Upper lobe of left lung (tissue), 6 donors: ENCODE results near the gene ASTN2. TPM values are rescaled to one million over a fixed set of nuclear protein-coding genes. Genes with fewer than 3 reads are reported as not detected.

Experiments
- ATAC-seq, 2 donors: fragments of 200-7000 bp; cut with Tn5 transposase; one replicate each; pipeline ENCODE4 v1.9.1; 2022; ENCODE audit warnings: mild to moderate bottlenecking in 2 of 2, moderate library complexity in 2 of 2; ENCODE audit not compliant: low FRiP score in 2 of 2
- DNase-seq, 2 donors: peaks; one replicate each; pipeline ENCODE4 v3.0.0-alpha.2; 2019 to 2020
- H3K27ac ChIP-seq, 4 donors: fragments of 200-600 bp; sonication (generic); one replicate each; pipeline ENCODE4 v1.5.1; 2016 to 2019
- H3K27me3 ChIP-seq, 4 donors: fragments of 200-600 bp; sonication (generic); one replicate each; pipeline ENCODE4 v1.5.1; 2017 to 2019
- H3K36me3 ChIP-seq, 4 donors: fragments of 200-600 bp; sonication (generic); one replicate each; pipeline ENCODE4 v1.5.1; 2016 to 2019
- H3K4me1 ChIP-seq, 4 donors: fragments of 200-600 bp; sonication (generic); one replicate each; pipeline ENCODE4 v1.5.1; 2018 to 2019
- H3K4me3 ChIP-seq, 4 donors: fragments of 200-600 bp; sonication (generic); one replicate each; pipeline ENCODE4 v1.5.1; 2017 to 2019; ENCODE audit warnings: mild to moderate bottlenecking in 2 of 4, moderate library complexity in 1 of 4
- H3K9me3 ChIP-seq, 4 donors: fragments of 200-600 bp; sonication (generic); one replicate each; pipeline ENCODE4 v1.5.1; 2018 to 2019
- CTCF ChIP-seq, 6 experiments: fragments of 450-650 bp in 4 of 6; fragments of 200-600 bp in 2 of 6; sonication (generic) in 2 of 6; IDR thresholded peaks; one replicate each; pipeline ENCODE4 v1.5.1; 2016 to 2019; ENCODE audit warnings: antibody characterized with exemption in 6 of 6
- EP300 ChIP-seq, 4 donors: sonication (generic); formaldehyde crosslinking; IDR thresholded peaks; one replicate each; pipeline ENCODE4 v1.5.1; 2017; ENCODE audit warnings: antibody characterized with exemption in 4 of 4, control low read depth in 2 of 4
- POLR2A ChIP-seq, 4 donors: fragments of 450-650 bp; IDR thresholded peaks; one replicate each; pipeline ENCODE4 v1.5.1; 2016 to 2017; ENCODE audit warnings: antibody characterized with exemption in 4 of 4, mild to moderate bottlenecking in 2 of 4
- POLR2AphosphoS5 ChIP-seq, 2 donors: sonication (generic); formaldehyde crosslinking; IDR thresholded peaks; one replicate each; pipeline ENCODE4 v1.5.1; 2017; ENCODE audit warnings: antibody characterized with exemption in 2 of 2
- WGBS, 2 donors: methylation state at CpG; one replicate each; pipeline ENCODE4 v1.1.5; 2017 to 2018; 5-methylcytosine and 5-hydroxymethylcytosine counted together
- total RNA-seq, 6 donors: library from RNA; depleted of rRNA in 4 of 6; stranded (reverse); fragments of >200 nt in 4 of 6; gene quantifications; one replicate each; pipeline versions ENCODE4 v1.1.0 to v1.2.1, GENCODE V29; 2016 to 2021
- donor health status: DM: no; HTN: no; CAD: no; lungs with moderate emphysema.
- donor health status: DM: no; HTN: yes; CAD: no; lungs with severe emphysema.

The ASTN2 gene
- total RNA-seq, 6 donors from 2014 or later: 2.0 to 7.5 (median 3.4) TPM

GRCh38 chr9:116479056-116479544 lies 935.8 kb downstream of the ASTN2 start:
- peaks cover 0 to 4% (median 0%) of the 10 kb centered on the region in 4 donors for H3K4me1 ChIP-seq
- DNase-seq: no peak

GRCh38 chr9:116477584-116478141 lies 937.2 kb downstream of the ASTN2 start:
- H3K4me1 ChIP-seq: peaks cover 0 to 2% (median 0%) of the 10 kb centered on the region in 4 donors
- no peaks in the 10 kb centered on the region for H3K27me3 ChIP-seq
- no peak for DNase-seq
- TF ChIP-seq POLR2A (IDR thresholded peaks at IDR 0.05) (no peak), EP300 (IDR thresholded peaks at IDR 0.05) (no peak), CTCF (IDR thresholded peaks at IDR 0.05) (no peak), POLR2AphosphoS5 (IDR thresholded peaks at IDR 0.05) (no peak)
- no peak for ATAC-seq
- no peak overlapping the region for H3K4me3 ChIP-seq
- WGBS, 2 donors: 78 to 81% methylated on average over 4 of the region's 4 CpGs
- no peaks in the 10 kb centered on the region for H3K36me3 ChIP-seq
- H3K9me3 ChIP-seq: no peaks in the 10 kb centered on the region
- peak overlapping the region in 2 of 4 donors; percentile 16 to 18 for H3K27ac ChIP-seq

More at GRCh38 chr9:116479056-116479544, 935.8 kb downstream of the ASTN2 start:
- Histone ChIP-seq H3K27me3 (no peaks in the 10 kb centered on the region), H3K27ac (no peak overlapping the region), H3K4me3 (no peak overlapping the region), H3K9me3 (no peaks in the 10 kb centered on the region), H3K36me3 (no peaks in the 10 kb centered on the region)
- WGBS, 2 donors: 74 to 78% methylated on average over 1 of the region's 1 CpG
- no peak for ATAC-seq
- TF ChIP-seq POLR2AphosphoS5 (IDR thresholded peaks at IDR 0.05): no peak
- TF ChIP-seq POLR2A (IDR thresholded peaks at IDR 0.05): no peak
- TF ChIP-seq CTCF (IDR thresholded peaks at IDR 0.05): no peak
- TF ChIP-seq EP300 (IDR thresholded peaks at IDR 0.05): no peak

- DNase-seq: no peak
- ATAC-seq: peak in 1 of 2 donors; percentile 8
- Histone ChIP-seq H3K4me3 (no peak overlapping the region), H3K9me3 (no peaks in the 10 kb centered on the region), H3K4me1 (no peaks in the 10 kb centered on the region), H3K27me3 (no peaks in the 10 kb centered on the region), H3K36me3 (no peaks in the 10 kb centered on the region), H3K27ac (peak overlapping the region in 2 of 4 donors; percentile 16 to 18)
- TF ChIP-seq POLR2AphosphoS5 (IDR thresholded peaks at IDR 0.05): no peak
- no peak for TF ChIP-seq POLR2A (IDR thresholded peaks at IDR 0.05)
- TF ChIP-seq CTCF (IDR thresholded peaks at IDR 0.05): no peak
- WGBS, 2 donors: 41 to 62% methylated on average over 9 to 10 of the region's 10 CpGs
These were observed 937.9 kb downstream of the ASTN2 start for GRCh38 chr9:116476935-116477381.

- WGBS, 2 donors: 79 to 87% methylated on average over 6 of the region's 6 CpGs
- no peaks in the 10 kb centered on the region for H3K27me3 ChIP-seq
- no peaks in the 10 kb centered on the region for H3K36me3 ChIP-seq
- H3K27ac ChIP-seq: no peak overlapping the region
- ATAC-seq: no peak
- no peak for DNase-seq
- no peaks in the 10 kb centered on the region for H3K4me1 ChIP-seq
- no peak for TF ChIP-seq CTCF (IDR thresholded peaks at IDR 0.05)
- no peak for TF ChIP-seq EP300 (IDR thresholded peaks at IDR 0.05)
- TF ChIP-seq POLR2A (IDR thresholded peaks at IDR 0.05): no peak
- TF ChIP-seq POLR2AphosphoS5 (IDR thresholded peaks at IDR 0.05): no peak
- no peak overlapping the region for H3K4me3 ChIP-seq
- H3K9me3 ChIP-seq: no peaks in the 10 kb centered on the region
These were observed 938.9 kb downstream of the ASTN2 start for GRCh38 chr9:116476002-116476401.

- no peak for TF ChIP-seq CTCF (IDR thresholded peaks at IDR 0.05)
- no peak for TF ChIP-seq POLR2AphosphoS5 (IDR thresholded peaks at IDR 0.05)
- no peak for TF ChIP-seq POLR2A (IDR thresholded peaks at IDR 0.05)
- no peak for TF ChIP-seq EP300 (IDR thresholded peaks at IDR 0.05)
- Histone ChIP-seq H3K27me3 (no peaks in the 10 kb centered on the region), H3K9me3 (no peaks in the 10 kb centered on the region), H3K4me3 (no peak overlapping the region), H3K27ac (no peak overlapping the region), H3K4me1 (no peaks in the 10 kb centered on the region), H3K36me3 (no peaks in the 10 kb centered on the region)
- 88 to 100% methylated on average over 1 of the region's 1 CpG for WGBS, 2 donors
- DNase-seq: no peak
- ATAC-seq: no peak
These were observed 939.7 kb downstream of the ASTN2 start for GRCh38 chr9:116475201-116475600.
